Trophoblast cell (in vitro differentiated cells and primary cell): ENCODE measurements around the gene THEMIS.

Source experiments
- DNase-seq, 2 donors: peaks; one replicate each; pipeline ENCODE4 v3.0.0-alpha.2; 2016
- H2AFZ ChIP-seq: 2 replicates; pipeline ENCODE4 v1.6.1; 2013; ENCODE audit warnings: low read length, moderate library complexity, mild to moderate bottlenecking; ENCODE audit not compliant: insufficient read depth, poor library complexity
- H2AK5ac ChIP-seq: 2 replicates; pipeline ENCODE4 v1.6.1; 2013; ENCODE audit warnings: mild to moderate bottlenecking, low read length
- H2BK120ac ChIP-seq: 2 replicates; pipeline ENCODE4 v1.6.1; 2013; ENCODE audit warnings: low read length, mild to moderate bottlenecking, moderate library complexity; ENCODE audit not compliant: insufficient read depth, poor library complexity
- H2BK12ac ChIP-seq: 2 replicates; pipeline ENCODE4 v1.6.1; 2013; ENCODE audit warnings: mild to moderate bottlenecking, low read length, moderate library complexity
- H2BK5ac ChIP-seq: 2 replicates; pipeline ENCODE4 v1.6.1; 2013; ENCODE audit warnings: low read length, low read depth, moderate library complexity, mild to moderate bottlenecking; ENCODE audit not compliant: poor library complexity
- H3K14ac ChIP-seq: 2 replicates; pipeline ENCODE4 v1.6.1; 2013; ENCODE audit warnings: mild to moderate bottlenecking, low read length
- H3K18ac ChIP-seq: 2 replicates; pipeline ENCODE4 v1.6.1; 2013; ENCODE audit warnings: mild to moderate bottlenecking, low read length
- H3K23ac ChIP-seq: 2 replicates; pipeline ENCODE4 v1.6.1; 2013; ENCODE audit warnings: low read length
- H3K27ac ChIP-seq: 2 replicates; pipeline ENCODE4 v1.5.1; 2013; ENCODE audit warnings: low read depth, mild to moderate bottlenecking, inconsistent platforms, low read length, moderate library complexity
- H3K27me3 ChIP-seq: 2 replicates; pipeline ENCODE4 v1.6.1; 2013; ENCODE audit warnings: inconsistent platforms, mild to moderate bottlenecking, low read length, moderate library complexity; ENCODE audit not compliant: insufficient read depth
- H3K36me3 ChIP-seq, 2 experiments: 1 replicate in 1 of 2; 2 replicates in 1 of 2; pipeline ENCODE4 v1.6.1; 2013; ENCODE audit warnings: low read length in 2 of 2, mild to moderate bottlenecking in 2 of 2, moderate library complexity in 1 of 2; ENCODE audit not compliant: insufficient read depth in 2 of 2, control insufficient read depth in 1 of 2
- H3K4ac ChIP-seq: 2 replicates; pipeline ENCODE4 v1.6.1; 2013; ENCODE audit warnings: low read depth, mild to moderate bottlenecking, low read length, moderate library complexity
- H3K4me1 ChIP-seq, 2 experiments: 1 replicate in 1 of 2; 2 replicates in 1 of 2; pipeline ENCODE4 v1.6.1; 2013; ENCODE audit warnings: low read length in 2 of 2, mild to moderate bottlenecking in 2 of 2, moderate library complexity in 1 of 2; ENCODE audit not compliant: insufficient read depth in 2 of 2, control insufficient read depth in 1 of 2
- H3K4me2 ChIP-seq: 2 replicates; pipeline ENCODE4 v1.6.1; 2013; ENCODE audit warnings: inconsistent platforms, mild to moderate bottlenecking, low read length, moderate library complexity
- H3K4me3 ChIP-seq: 2 replicates; pipeline ENCODE4 v1.5.1; 2013; ENCODE audit warnings: mild to moderate bottlenecking, low read depth, low read length, inconsistent platforms
- H3K79me1 ChIP-seq: one replicate; pipeline ENCODE4 v1.6.1; 2013; ENCODE audit warnings: low read length
- H3K79me2 ChIP-seq: 2 replicates; pipeline ENCODE4 v1.6.1; 2013; ENCODE audit warnings: low read length, mild to moderate bottlenecking; ENCODE audit not compliant: control insufficient read depth, insufficient read depth, poor library complexity
- H3K9ac ChIP-seq: 2 replicates; pipeline ENCODE4 v1.6.1; 2013; ENCODE audit warnings: mild to moderate bottlenecking, low read length
- H3K9me3 ChIP-seq: 2 replicates; pipeline ENCODE4 v1.6.1; 2013; ENCODE audit warnings: low read depth, mild to moderate bottlenecking, control low read depth, inconsistent platforms, low read length; ENCODE audit not compliant: insufficient read depth
- H4K12ac ChIP-seq: 2 replicates; pipeline ENCODE4 v1.6.1; 2013; ENCODE audit warnings: low read depth, mild to moderate bottlenecking, low read length, moderate library complexity
- H4K8ac ChIP-seq: 2 replicates; pipeline ENCODE4 v1.6.1; 2013; ENCODE audit warnings: low read depth, mild to moderate bottlenecking, low read length, moderate library complexity
- H4K91ac ChIP-seq: one replicate; pipeline ENCODE4 v1.6.1; 2013; ENCODE audit warnings: low read depth, mild to moderate bottlenecking, low read length, moderate library complexity
- WGBS: extraction: QIAGEN DNeasy Blood & Tissue Kit; methylation state at CpG from one replicate; pipeline ENCODE4 v1.1.7; 2013; ENCODE audit warnings: missing lambda C conversion rate; ENCODE audit not compliant: insufficient read length, insufficient coverage; ENCODE audit errors: extremely low coverage; 5-methylcytosine and 5-hydroxymethylcytosine counted together

THEMIS gene

DNA sequence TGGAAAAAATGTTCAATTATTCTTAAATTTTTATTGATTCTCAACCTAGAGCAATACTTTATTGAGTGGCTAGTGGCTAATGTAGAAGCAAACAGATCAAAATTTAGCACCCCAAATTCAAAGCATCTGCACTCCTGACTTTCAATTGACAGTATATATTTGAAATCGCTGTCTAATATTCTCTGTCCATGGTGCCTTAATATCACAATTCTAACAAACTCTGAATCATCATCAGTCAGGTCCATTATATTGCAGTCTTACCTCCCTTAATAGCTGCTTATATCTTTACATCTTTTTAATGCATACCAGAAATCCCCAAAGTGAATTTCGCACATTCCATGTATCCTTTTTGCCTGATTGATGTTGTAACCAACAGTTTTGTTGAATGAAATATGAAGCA, 134.9 kb downstream of the THEMIS start:
- Histone ChIP-seq H3K4ac (no peak overlapping the region), H3K36me3 (no peaks in the 10 kb centered on the region), H3K79me2 (no peaks in the 10 kb centered on the region), H4K8ac (no peak overlapping the region), H3K27me3 (no peaks in the 10 kb centered on the region), H2BK120ac (no peak overlapping the region), H2AK5ac (no peak overlapping the region), H3K9ac (no peak overlapping the region), H3K18ac (no peak overlapping the region), H4K91ac (no peak overlapping the region), H2BK12ac (no peak overlapping the region), H3K14ac (no peak overlapping the region), H3K9me3 (no peaks in the 10 kb centered on the region), H3K4me1 (no peaks in the 10 kb centered on the region), H3K27ac (no peak overlapping the region), H3K23ac (no peak overlapping the region), H3K4me2 (no peak overlapping the region), H3K4me3 (no peak overlapping the region), H2AFZ (no peak overlapping the region), H4K12ac (no peak overlapping the region), H2BK5ac (no peak overlapping the region), H3K79me1 (no peaks in the 10 kb centered on the region)
- WGBS: no CpG with 5 or more reads among the region's 2 CpGs
- DNase-seq: peak in 1 of 2 donors; percentile 53

DNA sequence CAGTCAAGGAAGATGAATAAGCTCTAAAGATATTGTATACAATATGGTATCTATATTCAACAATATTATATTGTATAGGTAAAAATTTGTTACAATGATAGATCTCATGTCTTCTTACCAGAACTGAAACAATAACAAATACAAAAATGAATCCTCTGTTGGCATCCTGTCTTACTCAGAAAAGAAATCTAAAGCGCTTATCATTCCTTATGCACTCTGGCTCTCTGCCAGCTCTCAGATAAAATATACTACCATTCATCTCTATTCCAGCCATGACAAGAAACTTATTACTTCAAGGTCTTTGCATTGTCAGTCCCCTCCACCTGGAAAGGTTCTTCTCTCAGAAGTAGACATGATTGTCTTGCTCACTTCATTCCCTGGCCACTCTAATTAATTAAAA, 138.6 kb downstream of the THEMIS start:
- Histone ChIP-seq H3K27me3 (no peaks in the 10 kb centered on the region), H3K4ac (no peak overlapping the region), H4K8ac (no peak overlapping the region), H3K9me3 (no peaks in the 10 kb centered on the region), H2BK5ac (no peak overlapping the region), H3K9ac (no peak overlapping the region), H3K36me3 (no peaks in the 10 kb centered on the region), H3K4me1 (no peaks in the 10 kb centered on the region), H2BK12ac (no peak overlapping the region), H3K79me2 (no peaks in the 10 kb centered on the region), H3K18ac (no peak overlapping the region), H3K4me2 (no peak overlapping the region), H2BK120ac (no peak overlapping the region), H3K4me3 (no peak overlapping the region), H4K12ac (no peak overlapping the region), H3K14ac (no peak overlapping the region), H4K91ac (no peak overlapping the region), H2AFZ (no peak overlapping the region), H3K23ac (no peak overlapping the region), H2AK5ac (no peak overlapping the region), H3K79me1 (no peaks in the 10 kb centered on the region), H3K27ac (no peak overlapping the region)
- WGBS: no CpG with 5 or more reads among the region's 1 CpG
- no peak for DNase-seq

DNA sequence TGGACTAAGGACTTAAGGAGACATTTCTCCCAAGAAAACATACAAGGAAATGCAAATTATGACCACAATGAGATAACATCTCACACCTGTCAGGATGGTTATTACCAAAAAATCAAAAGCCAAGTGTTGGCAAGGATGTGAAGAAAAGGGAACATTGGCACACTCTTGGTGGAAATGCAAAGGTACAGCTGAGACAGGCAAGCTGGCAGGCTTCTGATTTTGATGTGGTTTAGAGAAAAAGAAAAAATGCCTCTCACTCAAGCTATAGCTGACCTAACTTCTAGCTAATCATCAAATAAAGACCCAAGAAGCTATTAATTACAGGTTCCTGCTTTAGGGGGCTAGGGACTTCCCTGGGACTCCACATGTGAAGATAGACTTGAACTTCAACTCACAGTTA, 139.8 kb downstream of the THEMIS start:
- Histone ChIP-seq H4K12ac (no peak overlapping the region), H3K4ac (no peak overlapping the region), H2AFZ (no peak overlapping the region), H2BK120ac (no peak overlapping the region), H3K4me2 (no peak overlapping the region), H2AK5ac (no peak overlapping the region), H2BK12ac (no peak overlapping the region), H3K79me1 (no peaks in the 10 kb centered on the region), H3K79me2 (no peaks in the 10 kb centered on the region), H4K8ac (no peak overlapping the region), H3K23ac (no peak overlapping the region), H3K9me3 (no peaks in the 10 kb centered on the region), H3K36me3 (no peaks in the 10 kb centered on the region), H2BK5ac (no peak overlapping the region), H3K14ac (no peak overlapping the region), H3K4me1 (no peaks in the 10 kb centered on the region), H3K18ac (no peak overlapping the region), H3K27me3 (no peaks in the 10 kb centered on the region), H3K27ac (no peak overlapping the region), H3K9ac (no peak overlapping the region), H4K91ac (no peak overlapping the region), H3K4me3 (no peak overlapping the region)
- DNase-seq: no peak

DNA sequence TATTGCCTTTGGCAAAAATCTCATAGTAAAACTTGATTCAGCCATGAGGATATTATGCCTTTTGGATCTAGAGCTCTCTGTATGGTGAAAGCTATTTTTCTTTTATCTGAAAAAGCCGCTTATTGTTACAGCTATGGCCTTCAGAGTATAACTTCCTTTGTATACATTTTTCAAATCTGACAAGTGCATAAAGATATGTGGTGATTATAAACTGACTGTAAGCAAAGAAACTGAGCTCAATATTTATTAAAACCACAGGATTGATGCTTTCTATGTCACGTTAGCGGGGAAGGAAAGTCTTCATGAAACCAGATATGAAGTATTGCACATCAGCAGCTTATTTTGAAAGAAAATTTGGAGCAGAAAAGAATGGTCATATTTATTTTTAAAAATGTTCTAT, 151.8 kb downstream of the THEMIS start:
- no CpG with 5 or more reads among the region's 3 CpGs for WGBS
- no peaks in the 10 kb centered on the region for H3K4me1 ChIP-seq
- H4K12ac ChIP-seq: no peak overlapping the region
- no peaks in the 10 kb centered on the region for H3K9me3 ChIP-seq
- no peak overlapping the region for H3K4me2 ChIP-seq
- H3K23ac ChIP-seq: no peak overlapping the region
- no peak overlapping the region for H3K27ac ChIP-seq
- H3K18ac ChIP-seq: no peak overlapping the region
- H4K8ac ChIP-seq: no peak overlapping the region
- H3K79me1 ChIP-seq: no peaks in the 10 kb centered on the region
- H3K79me2 ChIP-seq: no peaks in the 10 kb centered on the region
- H3K36me3 ChIP-seq: no peaks in the 10 kb centered on the region
- no peak overlapping the region for H3K4ac ChIP-seq
- H4K91ac ChIP-seq: no peak overlapping the region
- H2BK12ac ChIP-seq: no peak overlapping the region
- H2BK120ac ChIP-seq: no peak overlapping the region
- H2AK5ac ChIP-seq: no peak overlapping the region
- no peak for DNase-seq
- H2AFZ ChIP-seq: no peak overlapping the region
- H3K4me3 ChIP-seq: no peak overlapping the region
- no peak overlapping the region for H2BK5ac ChIP-seq
- no peaks in the 10 kb centered on the region for H3K27me3 ChIP-seq
- no peak overlapping the region for H3K14ac ChIP-seq
- no peak overlapping the region for H3K9ac ChIP-seq

DNA sequence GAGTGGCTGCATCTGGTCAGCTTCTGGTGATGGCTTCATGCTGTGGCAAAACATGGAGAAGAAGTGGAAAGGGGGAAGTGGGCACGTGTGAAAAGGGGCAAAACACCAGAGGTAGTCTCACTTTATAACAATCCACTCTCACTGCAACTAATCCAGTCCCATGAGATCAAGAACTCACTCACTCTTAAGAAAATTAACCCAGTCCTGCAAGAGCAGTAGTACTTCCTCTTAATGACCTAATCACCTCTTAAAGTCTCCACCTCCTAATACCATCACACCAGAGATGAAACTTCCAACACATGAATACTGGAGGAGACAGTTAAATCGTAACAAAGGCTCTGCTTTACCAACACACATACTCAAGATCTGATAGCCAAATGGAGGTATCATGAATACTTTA, 152.6 kb downstream of the THEMIS start:
- H2BK5ac ChIP-seq: no peak overlapping the region
- no peak overlapping the region for H4K8ac ChIP-seq
- no peak overlapping the region for H2BK120ac ChIP-seq
- WGBS: no CpG with 5 or more reads among the region's 2 CpGs
- H4K91ac ChIP-seq: no peak overlapping the region
- H2BK12ac ChIP-seq: no peak overlapping the region
- no peaks in the 10 kb centered on the region for H3K36me3 ChIP-seq
- no peaks in the 10 kb centered on the region for H3K79me1 ChIP-seq
- H3K4me2 ChIP-seq: no peak overlapping the region
- no peak overlapping the region for H3K9ac ChIP-seq
- H2AK5ac ChIP-seq: no peak overlapping the region
- no peak overlapping the region for H3K23ac ChIP-seq
- H3K9me3 ChIP-seq: no peaks in the 10 kb centered on the region
- no peak overlapping the region for H3K14ac ChIP-seq
- no peak overlapping the region for H4K12ac ChIP-seq
- DNase-seq: no peak
- no peaks in the 10 kb centered on the region for H3K4me1 ChIP-seq
- H3K18ac ChIP-seq: no peak overlapping the region
- H3K4ac ChIP-seq: no peak overlapping the region
- no peaks in the 10 kb centered on the region for H3K27me3 ChIP-seq
- no peak overlapping the region for H2AFZ ChIP-seq
- no peaks in the 10 kb centered on the region for H3K79me2 ChIP-seq
- H3K4me3 ChIP-seq: no peak overlapping the region
- H3K27ac ChIP-seq: no peak overlapping the region
